ENCODE results near the gene PARD6G.
A peak's percentile ranks its signal among the peaks of the same experiment; 100 is the strongest.

DNA sequence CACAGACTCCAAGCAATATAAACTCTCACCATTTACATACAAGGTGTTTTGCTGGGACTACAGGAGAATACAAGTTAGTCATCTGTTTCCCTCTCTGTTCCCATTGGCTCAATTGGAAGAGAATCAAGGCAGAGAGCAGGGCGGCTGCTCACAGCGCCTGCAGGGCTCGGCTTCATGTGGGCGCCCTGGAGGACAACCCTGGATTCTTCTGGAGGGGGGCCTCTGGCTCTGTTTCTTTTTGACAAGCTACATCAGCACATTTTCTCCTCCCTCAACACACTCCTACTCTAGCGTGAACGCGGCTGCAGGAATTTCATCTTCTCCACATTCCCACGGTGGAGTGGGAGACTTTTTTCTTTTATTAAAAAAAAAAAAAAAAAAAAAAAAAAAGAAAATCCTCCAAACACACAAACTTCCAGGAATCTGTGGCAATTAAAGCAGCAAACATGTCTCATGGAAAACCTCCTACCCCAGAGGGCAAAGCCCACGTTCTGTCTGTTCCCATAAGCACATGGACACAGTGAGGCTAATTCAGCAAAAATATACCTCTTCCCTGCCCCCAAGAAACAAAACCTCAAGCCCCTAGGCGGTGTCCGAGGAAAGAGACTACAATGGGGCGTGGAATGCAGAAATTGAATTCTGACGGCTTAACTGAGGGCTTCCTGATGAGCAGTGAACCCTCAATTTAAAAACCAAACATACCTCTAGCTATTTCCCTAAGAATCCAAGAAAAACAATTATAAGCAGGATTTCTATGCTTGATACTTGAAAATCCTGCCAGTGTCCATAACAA is 50.6 kb downstream of the PARD6G start:
- peak in 1 of 2 donors; percentile 55 for TF ChIP-seq POLR2A (IDR thresholded peaks at IDR 0.05)
- TF ChIP-seq, protein P1, sequence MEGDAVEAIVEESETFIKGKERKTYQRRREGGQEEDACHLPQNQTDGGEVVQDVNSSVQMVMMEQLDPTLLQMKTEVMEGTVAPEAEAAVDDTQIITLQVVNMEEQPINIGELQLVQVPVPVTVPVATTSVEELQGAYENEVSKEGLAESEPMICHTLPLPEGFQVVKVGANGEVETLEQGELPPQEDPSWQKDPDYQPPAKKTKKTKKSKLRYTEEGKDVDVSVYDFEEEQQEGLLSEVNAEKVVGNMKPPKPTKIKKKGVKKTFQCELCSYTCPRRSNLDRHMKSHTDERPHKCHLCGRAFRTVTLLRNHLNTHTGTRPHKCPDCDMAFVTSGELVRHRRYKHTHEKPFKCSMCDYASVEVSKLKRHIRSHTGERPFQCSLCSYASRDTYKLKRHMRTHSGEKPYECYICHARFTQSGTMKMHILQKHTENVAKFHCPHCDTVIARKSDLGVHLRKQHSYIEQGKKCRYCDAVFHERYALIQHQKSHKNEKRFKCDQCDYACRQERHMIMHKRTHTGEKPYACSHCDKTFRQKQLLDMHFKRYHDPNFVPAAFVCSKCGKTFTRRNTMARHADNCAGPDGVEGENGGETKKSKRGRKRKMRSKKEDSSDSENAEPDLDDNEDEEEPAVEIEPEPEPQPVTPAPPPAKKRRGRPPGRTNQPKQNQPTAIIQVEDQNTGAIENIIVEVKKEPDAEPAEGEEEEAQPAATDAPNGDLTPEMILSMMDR (IDR thresholded peaks at IDR 0.05), result peak in 1 of 6 experiments; percentile 22

Data from thyroid gland (tissue), 4 donors.